OCI-LY3 (cell line): ENCODE results near the gene PHC2.

Experiments used
- EZH2phosphoT487 ChIP-seq: fragments of 200-600 bp; shearing (Covaris generic); IDR thresholded peaks from 2 replicates; pipeline ENCODE4 v1.6.1; 2018; ENCODE audit warnings: antibody characterized with exemption, mixed run types, low read depth
- TF ChIP-seq, protein P1 (sequence below): fragments of 200-600, 300-600 bp; sonication (generic); IDR thresholded peaks from 2 replicates; pipeline ENCODE4 v1.5.1; 2014; ENCODE audit warnings: antibody characterized with exemption, low read length, low read depth

DNA sequence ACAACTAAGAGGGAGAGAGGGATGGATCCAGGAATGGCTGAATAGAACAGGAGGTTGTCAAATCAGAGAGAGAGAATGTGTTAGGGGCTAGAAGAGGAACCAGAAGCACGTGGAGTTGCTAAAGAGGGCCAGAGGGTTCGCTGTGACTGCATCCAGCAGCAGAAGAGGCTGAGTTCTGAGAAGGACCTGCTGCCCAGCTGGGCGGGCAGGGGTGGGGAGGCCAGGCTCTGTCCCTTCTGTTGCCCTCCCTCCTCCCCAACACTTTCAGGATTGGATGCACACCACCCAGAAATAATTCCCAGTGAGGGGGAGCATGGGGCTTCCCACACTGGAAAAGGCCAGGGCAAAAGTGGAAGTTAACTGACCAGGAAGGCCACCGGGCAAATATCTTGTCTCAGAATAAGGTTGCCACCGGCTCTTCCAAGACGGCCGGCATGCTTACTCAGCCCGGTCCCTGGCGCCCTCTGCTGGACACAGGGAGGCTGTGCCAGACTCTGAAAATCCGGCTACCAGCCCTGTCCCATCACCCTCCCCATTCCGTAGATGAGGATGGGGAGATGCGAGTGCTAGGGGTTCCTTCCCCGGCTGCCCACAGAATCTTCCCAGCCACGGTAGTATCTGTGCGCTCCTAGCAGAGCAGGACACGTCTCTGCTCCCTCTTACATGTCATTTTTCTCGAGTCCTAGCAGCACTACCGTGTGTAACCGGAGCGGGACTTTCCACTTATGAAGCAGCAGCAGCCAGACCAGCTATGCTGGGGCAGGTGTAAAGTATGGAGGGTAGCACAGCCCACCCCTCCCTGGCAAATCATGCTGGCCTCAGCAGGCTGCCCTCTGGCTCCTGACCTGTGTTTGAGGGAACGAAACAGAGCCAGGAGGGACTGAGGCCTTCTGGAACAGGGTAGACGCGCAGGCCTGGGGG is 63.1 kb downstream of the PHC2 start:
- TF ChIP-seq, protein P1, sequence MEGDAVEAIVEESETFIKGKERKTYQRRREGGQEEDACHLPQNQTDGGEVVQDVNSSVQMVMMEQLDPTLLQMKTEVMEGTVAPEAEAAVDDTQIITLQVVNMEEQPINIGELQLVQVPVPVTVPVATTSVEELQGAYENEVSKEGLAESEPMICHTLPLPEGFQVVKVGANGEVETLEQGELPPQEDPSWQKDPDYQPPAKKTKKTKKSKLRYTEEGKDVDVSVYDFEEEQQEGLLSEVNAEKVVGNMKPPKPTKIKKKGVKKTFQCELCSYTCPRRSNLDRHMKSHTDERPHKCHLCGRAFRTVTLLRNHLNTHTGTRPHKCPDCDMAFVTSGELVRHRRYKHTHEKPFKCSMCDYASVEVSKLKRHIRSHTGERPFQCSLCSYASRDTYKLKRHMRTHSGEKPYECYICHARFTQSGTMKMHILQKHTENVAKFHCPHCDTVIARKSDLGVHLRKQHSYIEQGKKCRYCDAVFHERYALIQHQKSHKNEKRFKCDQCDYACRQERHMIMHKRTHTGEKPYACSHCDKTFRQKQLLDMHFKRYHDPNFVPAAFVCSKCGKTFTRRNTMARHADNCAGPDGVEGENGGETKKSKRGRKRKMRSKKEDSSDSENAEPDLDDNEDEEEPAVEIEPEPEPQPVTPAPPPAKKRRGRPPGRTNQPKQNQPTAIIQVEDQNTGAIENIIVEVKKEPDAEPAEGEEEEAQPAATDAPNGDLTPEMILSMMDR: peak; percentile 80
- TF ChIP-seq EZH2phosphoT487: no peak
